Liver (tissue), 3 donors: ENCODE data around the gene PTMA.

Source experiments
- TAF1 ChIP-seq: conservative IDR thresholded peaks from 2 replicates; pipeline ENCODE4 v1.6.1; 2016; ENCODE audit warnings: antibody characterized with exemption, mild to moderate bottlenecking
- TF ChIP-seq, protein P1 (sequence below): fragments of 150-350 bp; IDR thresholded peaks from 2 replicates; pipeline ENCODE4 v1.5.1; 2017; ENCODE audit warnings: improper control_type of control experiment, low read depth, low read length; ENCODE audit not compliant: missing input control
- donor health status: healthy.
- donor health status: healthy.

DNA sequence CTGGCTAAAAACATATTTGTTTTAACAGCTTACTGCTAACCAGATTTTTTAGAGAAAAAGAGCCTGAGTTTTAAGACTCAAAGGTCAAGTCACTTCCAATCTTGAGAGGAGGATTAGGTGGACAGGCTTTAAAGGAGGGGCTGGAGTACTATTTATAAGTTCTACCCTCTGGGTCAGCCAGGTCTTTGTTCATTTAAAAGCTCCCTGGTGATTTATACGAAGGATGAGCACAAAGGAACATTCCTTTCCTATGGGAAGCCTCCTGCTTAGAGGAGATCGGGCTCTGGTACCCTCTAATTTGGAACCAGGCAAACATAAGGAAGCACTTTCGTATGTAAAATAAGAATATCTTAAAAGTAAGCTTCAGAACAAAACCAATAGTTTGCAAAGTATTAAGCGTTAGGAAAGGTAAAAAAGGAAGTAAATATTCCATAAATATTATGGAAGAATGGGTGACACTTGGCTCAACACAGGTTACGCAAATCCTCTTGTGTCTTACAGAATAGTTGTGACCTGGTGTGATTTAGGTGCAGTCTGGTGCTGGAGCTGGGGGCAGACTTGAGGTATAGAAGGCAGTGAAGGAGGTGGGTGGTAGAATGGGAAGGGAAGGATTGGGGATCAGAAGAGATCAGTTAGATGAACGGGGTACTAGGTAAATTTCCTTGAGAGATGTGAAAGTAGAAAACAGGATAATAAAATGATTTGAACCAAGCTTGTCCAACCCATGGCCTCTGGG lies 37.1 kb downstream of the PTMA start:
- TF ChIP-seq, protein P1, sequence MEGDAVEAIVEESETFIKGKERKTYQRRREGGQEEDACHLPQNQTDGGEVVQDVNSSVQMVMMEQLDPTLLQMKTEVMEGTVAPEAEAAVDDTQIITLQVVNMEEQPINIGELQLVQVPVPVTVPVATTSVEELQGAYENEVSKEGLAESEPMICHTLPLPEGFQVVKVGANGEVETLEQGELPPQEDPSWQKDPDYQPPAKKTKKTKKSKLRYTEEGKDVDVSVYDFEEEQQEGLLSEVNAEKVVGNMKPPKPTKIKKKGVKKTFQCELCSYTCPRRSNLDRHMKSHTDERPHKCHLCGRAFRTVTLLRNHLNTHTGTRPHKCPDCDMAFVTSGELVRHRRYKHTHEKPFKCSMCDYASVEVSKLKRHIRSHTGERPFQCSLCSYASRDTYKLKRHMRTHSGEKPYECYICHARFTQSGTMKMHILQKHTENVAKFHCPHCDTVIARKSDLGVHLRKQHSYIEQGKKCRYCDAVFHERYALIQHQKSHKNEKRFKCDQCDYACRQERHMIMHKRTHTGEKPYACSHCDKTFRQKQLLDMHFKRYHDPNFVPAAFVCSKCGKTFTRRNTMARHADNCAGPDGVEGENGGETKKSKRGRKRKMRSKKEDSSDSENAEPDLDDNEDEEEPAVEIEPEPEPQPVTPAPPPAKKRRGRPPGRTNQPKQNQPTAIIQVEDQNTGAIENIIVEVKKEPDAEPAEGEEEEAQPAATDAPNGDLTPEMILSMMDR: no peak
- no peak for TF ChIP-seq TAF1
